PC-3 (cell line): ENCODE results near the gene MMD.

Source experiments
- EZH2 ChIP-seq: fragments of 300-600 bp; sonication (generic); IDR thresholded peaks from one replicate; pipeline ENCODE4 v1.6.1; 2017; ENCODE audit warnings: antibody characterized with exemption, mild to moderate bottlenecking, low read length; ENCODE audit not compliant: unreplicated experiment
- EZH2phosphoT487 ChIP-seq: fragments of 300-600 bp; sonication (generic); IDR thresholded peaks from 2 replicates; pipeline ENCODE4 v1.6.1; 2018; ENCODE audit warnings: mild to moderate bottlenecking, antibody characterized with exemption, low read length, borderline replicate concordance
- TF ChIP-seq, protein P1 (sequence below): fragments of 300-600 bp; sonication (generic); conservative IDR thresholded peaks from 2 replicates; pipeline ENCODE4 v1.5.1; 2017; ENCODE audit warnings: antibody characterized with exemption, low read depth, mild to moderate bottlenecking, low read length

DNA sequence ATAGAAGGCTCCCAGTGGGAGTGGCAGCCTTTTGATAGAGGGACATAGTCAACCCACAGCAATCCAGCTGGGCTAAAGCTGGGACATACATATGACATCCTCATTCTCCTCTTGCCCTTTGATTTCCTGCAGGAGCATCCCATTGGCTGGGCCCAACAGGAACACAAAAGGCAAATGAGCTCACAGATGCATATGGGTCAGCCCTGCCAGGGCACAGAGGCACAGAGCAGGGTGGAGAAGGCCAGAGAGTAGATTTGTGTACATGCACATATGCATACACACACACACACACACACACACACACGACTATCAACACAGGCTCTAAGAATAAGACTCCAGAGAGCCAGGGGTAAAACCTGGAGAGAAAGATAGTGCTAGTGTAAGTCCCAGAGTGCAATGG is 58.6 kb downstream of the MMD start:
- TF ChIP-seq, protein P1, sequence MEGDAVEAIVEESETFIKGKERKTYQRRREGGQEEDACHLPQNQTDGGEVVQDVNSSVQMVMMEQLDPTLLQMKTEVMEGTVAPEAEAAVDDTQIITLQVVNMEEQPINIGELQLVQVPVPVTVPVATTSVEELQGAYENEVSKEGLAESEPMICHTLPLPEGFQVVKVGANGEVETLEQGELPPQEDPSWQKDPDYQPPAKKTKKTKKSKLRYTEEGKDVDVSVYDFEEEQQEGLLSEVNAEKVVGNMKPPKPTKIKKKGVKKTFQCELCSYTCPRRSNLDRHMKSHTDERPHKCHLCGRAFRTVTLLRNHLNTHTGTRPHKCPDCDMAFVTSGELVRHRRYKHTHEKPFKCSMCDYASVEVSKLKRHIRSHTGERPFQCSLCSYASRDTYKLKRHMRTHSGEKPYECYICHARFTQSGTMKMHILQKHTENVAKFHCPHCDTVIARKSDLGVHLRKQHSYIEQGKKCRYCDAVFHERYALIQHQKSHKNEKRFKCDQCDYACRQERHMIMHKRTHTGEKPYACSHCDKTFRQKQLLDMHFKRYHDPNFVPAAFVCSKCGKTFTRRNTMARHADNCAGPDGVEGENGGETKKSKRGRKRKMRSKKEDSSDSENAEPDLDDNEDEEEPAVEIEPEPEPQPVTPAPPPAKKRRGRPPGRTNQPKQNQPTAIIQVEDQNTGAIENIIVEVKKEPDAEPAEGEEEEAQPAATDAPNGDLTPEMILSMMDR: no peak
- TF ChIP-seq EZH2 (no peak), EZH2phosphoT487 (no peak)
